ENCODE measurements around the gene ITPR1. TPM values are rescaled to one million over a fixed set of nuclear protein-coding genes. Genes with fewer than 3 reads are reported as not detected.

ITPR1 gene
- polyA plus RNA-seq, 2 of the 4 experiments (the other 2 are of a cell fraction): 2.8 to 9.6 TPM

- CTCF ChIA-PET: interaction anchor here (1.2 kb wide), 1 partner anchor 250 kb away, joined by 3 read pairs; no protein-coding TSS in a partner anchor
- ATAC-seq (no peak), FAIRE-seq (no peak), DNase-seq (ENCODE audit: low read depth in 1 of 2, low spot score in 1 of 2) (no peak)
- Histone ChIP-seq H3K9me3 (no peaks in the 10 kb centered on the region), H3K4me1 (peaks cover 15% of the 10 kb centered on the region), H3K27ac (no peak overlapping the region), H3K4me3 (no peak overlapping the region), H3K4me2 (no peak overlapping the region)
- no peak for TF ChIP-seq JUNB (IDR thresholded peaks at IDR 0.05)
- no peak for TF ChIP-seq HOXA7 (CRISPR knock-in tag; IDR thresholded peaks at IDR 0.05)
- TF ChIP-seq, protein P1, sequence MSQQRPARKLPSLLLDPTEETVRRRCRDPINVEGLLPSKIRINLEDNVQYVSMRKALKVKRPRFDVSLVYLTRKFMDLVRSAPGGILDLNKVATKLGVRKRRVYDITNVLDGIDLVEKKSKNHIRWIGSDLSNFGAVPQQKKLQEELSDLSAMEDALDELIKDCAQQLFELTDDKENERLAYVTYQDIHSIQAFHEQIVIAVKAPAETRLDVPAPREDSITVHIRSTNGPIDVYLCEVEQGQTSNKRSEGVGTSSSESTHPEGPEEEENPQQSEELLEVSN (IDR thresholded peaks at IDR 0.05; ENCODE audit: borderline replicate concordance, low read depth): no peak
- TF ChIP-seq ZNF302 (CRISPR knock-in tag; IDR thresholded peaks at IDR 0.05): no peak
- TF ChIP-seq HDAC2 (IDR thresholded peaks at IDR 0.05): no peak
- TF ChIP-seq, protein P2, sequence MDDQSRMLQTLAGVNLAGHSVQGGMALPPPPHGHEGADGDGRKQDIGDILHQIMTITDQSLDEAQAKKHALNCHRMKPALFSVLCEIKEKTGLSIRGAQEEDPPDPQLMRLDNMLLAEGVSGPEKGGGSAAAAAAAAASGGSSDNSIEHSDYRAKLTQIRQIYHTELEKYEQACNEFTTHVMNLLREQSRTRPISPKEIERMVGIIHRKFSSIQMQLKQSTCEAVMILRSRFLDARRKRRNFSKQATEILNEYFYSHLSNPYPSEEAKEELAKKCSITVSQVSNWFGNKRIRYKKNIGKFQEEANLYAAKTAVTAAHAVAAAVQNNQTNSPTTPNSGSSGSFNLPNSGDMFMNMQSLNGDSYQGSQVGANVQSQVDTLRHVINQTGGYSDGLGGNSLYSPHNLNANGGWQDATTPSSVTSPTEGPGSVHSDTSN (IDR thresholded peaks at IDR 0.05): no peak
- TF ChIP-seq POLR2AphosphoS2 (conservative IDR thresholded peaks at IDR 0.05; ENCODE audit: low read length): no peak
- TF ChIP-seq HOXB5 (CRISPR knock-in tag; IDR thresholded peaks at IDR 0.05): no peak
- TF ChIP-seq USF2 (IDR thresholded peaks at IDR 0.05): no peak
- no peak for TF ChIP-seq SREBF2 (IDR thresholded peaks at IDR 0.05)
- no peak for TF ChIP-seq KDM1A (IDR thresholded peaks at IDR 0.05; ENCODE audit: low read depth)
- TF ChIP-seq MYC (IDR thresholded peaks at IDR 0.05; ENCODE audit: borderline replicate concordance, low read length): no peak
- no peak for TF ChIP-seq FOXS1 (CRISPR knock-in tag; IDR thresholded peaks at IDR 0.05)
- no peak for TF ChIP-seq MAFK (IDR thresholded peaks at IDR 0.05; ENCODE audit: partially characterized antibody)
- TF ChIP-seq MAZ (IDR thresholded peaks at IDR 0.05; ENCODE audit: borderline replicate concordance, low read depth, low read length): no peak
- no peak for TF ChIP-seq CBX8 (IDR thresholded peaks at IDR 0.05)
- TF ChIP-seq FOSB (CRISPR knock-in tag; IDR thresholded peaks at IDR 0.05): no peak
- no peak for TF ChIP-seq KDM5A (IDR thresholded peaks at IDR 0.05)
- POLR2A ChIA-PET: no interaction called here
- 94% methylated on average over 2 of the region's 2 CpGs for WGBS (ENCODE audit: missing lambda C conversion rate)
Measured at GRCh38 chr3:4778119-4778518, 285.0 kb downstream of the ITPR1 start.

- DNase-seq (ENCODE audit: low read depth in 1 of 2, low spot score in 1 of 2): no peak
- Histone ChIP-seq H3K4me1 (peaks cover 15% of the 10 kb centered on the region), H3K4me2 (no peak overlapping the region), H3K4me3 (no peak overlapping the region), H3K9me3 (no peaks in the 10 kb centered on the region), H3K27ac (no peak overlapping the region)
- no peak for ATAC-seq
- TF ChIP-seq ZNF302 (CRISPR knock-in tag; IDR thresholded peaks at IDR 0.05) (no peak), BHLHE40 (IDR thresholded peaks at IDR 0.05; ENCODE audit: low read depth, low read length) (no peak), RCOR1 (IDR thresholded peaks at IDR 0.05; ENCODE audit: low read depth, low read length) (no peak), KDM1A (IDR thresholded peaks at IDR 0.05; ENCODE audit: low read depth) (no peak), CBX8 (IDR thresholded peaks at IDR 0.05) (no peak), CEBPB (IDR thresholded peaks at IDR 0.05) (no peak), HEYL (CRISPR knock-in tag; IDR thresholded peaks at IDR 0.05) (no peak), MAFK (IDR thresholded peaks at IDR 0.05; ENCODE audit: partially characterized antibody) (no peak), MAZ (IDR thresholded peaks at IDR 0.05; ENCODE audit: borderline replicate concordance, low read depth, low read length) (no peak), NPAS2 (CRISPR knock-in tag; IDR thresholded peaks at IDR 0.05; ENCODE audit: borderline replicate concordance) (no peak), KDM5A (IDR thresholded peaks at IDR 0.05) (no peak), GATA3 (IDR thresholded peaks at IDR 0.05; ENCODE audit: borderline replicate concordance) (no peak), CHD2 (IDR thresholded peaks at IDR 0.05; ENCODE audit: low read length, partially characterized antibody) (no peak), EHF (CRISPR knock-in tag; IDR thresholded peaks at IDR 0.05) (no peak), EHMT2 (IDR thresholded peaks at IDR 0.05; ENCODE audit: low read depth) (no peak)
- TF ChIP-seq, protein P3, sequence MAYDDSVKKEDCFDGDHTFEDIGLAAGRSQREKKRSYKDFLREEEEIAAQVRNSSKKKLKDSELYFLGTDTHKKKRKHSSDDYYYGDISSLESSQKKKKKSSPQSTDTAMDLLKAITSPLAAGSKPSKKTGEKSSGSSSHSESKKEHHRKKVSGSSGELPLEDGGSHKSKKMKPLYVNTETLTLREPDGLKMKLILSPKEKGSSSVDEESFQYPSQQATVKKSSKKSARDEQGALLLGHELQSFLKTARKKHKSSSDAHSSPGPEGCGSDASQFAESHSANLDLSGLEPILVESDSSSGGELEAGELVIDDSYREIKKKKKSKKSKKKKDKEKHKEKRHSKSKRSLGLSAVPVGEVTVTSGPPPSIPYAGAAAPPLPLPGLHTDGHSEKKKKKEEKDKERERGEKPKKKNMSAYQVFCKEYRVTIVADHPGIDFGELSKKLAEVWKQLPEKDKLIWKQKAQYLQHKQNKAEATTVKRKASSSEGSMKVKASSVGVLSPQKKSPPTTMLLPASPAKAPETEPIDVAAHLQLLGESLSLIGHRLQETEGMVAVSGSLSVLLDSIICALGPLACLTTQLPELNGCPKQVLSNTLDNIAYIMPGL (CRISPR knock-in tag; IDR thresholded peaks at IDR 0.05; ENCODE audit: borderline replicate concordance): no peak
- TF ChIP-seq, protein P4, sequence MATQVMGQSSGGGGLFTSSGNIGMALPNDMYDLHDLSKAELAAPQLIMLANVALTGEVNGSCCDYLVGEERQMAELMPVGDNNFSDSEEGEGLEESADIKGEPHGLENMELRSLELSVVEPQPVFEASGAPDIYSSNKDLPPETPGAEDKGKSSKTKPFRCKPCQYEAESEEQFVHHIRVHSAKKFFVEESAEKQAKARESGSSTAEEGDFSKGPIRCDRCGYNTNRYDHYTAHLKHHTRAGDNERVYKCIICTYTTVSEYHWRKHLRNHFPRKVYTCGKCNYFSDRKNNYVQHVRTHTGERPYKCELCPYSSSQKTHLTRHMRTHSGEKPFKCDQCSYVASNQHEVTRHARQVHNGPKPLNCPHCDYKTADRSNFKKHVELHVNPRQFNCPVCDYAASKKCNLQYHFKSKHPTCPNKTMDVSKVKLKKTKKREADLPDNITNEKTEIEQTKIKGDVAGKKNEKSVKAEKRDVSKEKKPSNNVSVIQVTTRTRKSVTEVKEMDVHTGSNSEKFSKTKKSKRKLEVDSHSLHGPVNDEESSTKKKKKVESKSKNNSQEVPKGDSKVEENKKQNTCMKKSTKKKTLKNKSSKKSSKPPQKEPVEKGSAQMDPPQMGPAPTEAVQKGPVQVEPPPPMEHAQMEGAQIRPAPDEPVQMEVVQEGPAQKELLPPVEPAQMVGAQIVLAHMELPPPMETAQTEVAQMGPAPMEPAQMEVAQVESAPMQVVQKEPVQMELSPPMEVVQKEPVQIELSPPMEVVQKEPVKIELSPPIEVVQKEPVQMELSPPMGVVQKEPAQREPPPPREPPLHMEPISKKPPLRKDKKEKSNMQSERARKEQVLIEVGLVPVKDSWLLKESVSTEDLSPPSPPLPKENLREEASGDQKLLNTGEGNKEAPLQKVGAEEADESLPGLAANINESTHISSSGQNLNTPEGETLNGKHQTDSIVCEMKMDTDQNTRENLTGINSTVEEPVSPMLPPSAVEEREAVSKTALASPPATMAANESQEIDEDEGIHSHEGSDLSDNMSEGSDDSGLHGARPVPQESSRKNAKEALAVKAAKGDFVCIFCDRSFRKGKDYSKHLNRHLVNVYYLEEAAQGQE (IDR thresholded peaks at IDR 0.05): no peak
- no peak for FAIRE-seq
- ChIA-PET CTCF (interaction anchor here (0.9 to 1.2 kb wide), 2 partner anchors 17 to 249 kb away, joined by 3 read pairs; no protein-coding TSS in a partner anchor), POLR2A (no interaction called here)
- 89% methylated on average over 1 of the region's 1 CpG for WGBS (ENCODE audit: missing lambda C conversion rate)
Measured at GRCh38 chr3:4778740-4779139, 285.6 kb downstream of the ITPR1 start.
